Measurements from ENCODE around the gene CALM1. TPM values are rescaled to one million over a fixed set of nuclear protein-coding genes. Genes with fewer than 3 reads are reported as not detected.

Gene CALM1
- total RNA-seq, 1 donor from 2014 or later = 634 TPM

GRCh38 chr14:90407230-90407629, 10.4 kb downstream of the CALM1 start:
- Mint-ChIP-seq H3K9me3 (ENCODE audit: unreplicated experiment) (no peaks in the 10 kb centered on the region), H3K4me3 (ENCODE audit: unreplicated experiment) (no peak overlapping the region), H3K4me1 (ENCODE audit: unreplicated experiment) (peaks cover 7% of the 10 kb centered on the region), H3K27ac (ENCODE audit: unreplicated experiment) (no peak overlapping the region), H3K27me3 (ENCODE audit: unreplicated experiment) (peaks cover 1% of the 10 kb centered on the region), H3K36me3 (ENCODE audit: low read depth, unreplicated experiment) (peaks cover 37% of the 10 kb centered on the region)
- DNase-seq (ENCODE audit: low spot score) = no peak
- no peak for TF ChIP-seq CTCF (IDR thresholded peaks at IDR 0.05; ENCODE audit: unreplicated experiment)

- H3K27ac Mint-ChIP-seq (ENCODE audit: unreplicated experiment) = peak overlapping the region; percentile 32
- no peak for TF ChIP-seq CTCF (IDR thresholded peaks at IDR 0.05; ENCODE audit: unreplicated experiment)
These were observed 11.9 kb downstream of the CALM1 start for GRCh38 chr14:90408713-90409112.

GRCh38 chr14:90409209-90409730, 12.4 kb downstream of the CALM1 start:
- H3K9me3 Mint-ChIP-seq (ENCODE audit: unreplicated experiment) = no peaks in the 10 kb centered on the region
- H3K36me3 Mint-ChIP-seq (ENCODE audit: low read depth, unreplicated experiment) = peaks cover 20% of the 10 kb centered on the region
- TF ChIP-seq CTCF (IDR thresholded peaks at IDR 0.05; ENCODE audit: unreplicated experiment) = no peak
- DNase-seq (ENCODE audit: low spot score) = no peak
- H3K4me1 Mint-ChIP-seq (ENCODE audit: unreplicated experiment) = peaks cover 5% of the 10 kb centered on the region
- H3K27ac Mint-ChIP-seq (ENCODE audit: unreplicated experiment) = peak overlapping the region; percentile 32
- no peak overlapping the region for H3K4me3 Mint-ChIP-seq (ENCODE audit: unreplicated experiment)
- peaks cover 1% of the 10 kb centered on the region for H3K27me3 Mint-ChIP-seq (ENCODE audit: unreplicated experiment)

More at GRCh38 chr14:90408713-90409112, 11.9 kb downstream of the CALM1 start:
- peaks cover 1% of the 10 kb centered on the region for H3K27me3 Mint-ChIP-seq (ENCODE audit: unreplicated experiment)
- no peak overlapping the region for H3K4me3 Mint-ChIP-seq (ENCODE audit: unreplicated experiment)
- no peaks in the 10 kb centered on the region for H3K9me3 Mint-ChIP-seq (ENCODE audit: unreplicated experiment)
- H3K4me1 Mint-ChIP-seq (ENCODE audit: unreplicated experiment) = peaks cover 5% of the 10 kb centered on the region
- no peak for DNase-seq (ENCODE audit: low spot score)
- peaks cover 25% of the 10 kb centered on the region for H3K36me3 Mint-ChIP-seq (ENCODE audit: low read depth, unreplicated experiment)

- no peak overlapping the region for H3K27ac Mint-ChIP-seq (ENCODE audit: unreplicated experiment)
- H3K36me3 Mint-ChIP-seq (ENCODE audit: low read depth, unreplicated experiment) = no peaks in the 10 kb centered on the region
- TF ChIP-seq CTCF (IDR thresholded peaks at IDR 0.05; ENCODE audit: unreplicated experiment) = no peak
- no peak overlapping the region for H3K4me3 Mint-ChIP-seq (ENCODE audit: unreplicated experiment)
- H3K27me3 Mint-ChIP-seq (ENCODE audit: unreplicated experiment) = peaks cover 1% of the 10 kb centered on the region
- H3K4me1 Mint-ChIP-seq (ENCODE audit: unreplicated experiment) = peaks cover 16% of the 10 kb centered on the region
- no peak for DNase-seq (ENCODE audit: low spot score)
- no peaks in the 10 kb centered on the region for H3K9me3 Mint-ChIP-seq (ENCODE audit: unreplicated experiment)
These were observed 15.2 kb downstream of the CALM1 start for GRCh38 chr14:90412058-90412457.

GRCh38 chr14:90416720-90417119, 19.9 kb downstream of the CALM1 start:
- DNase-seq (ENCODE audit: low spot score) = no peak
- H3K27me3 Mint-ChIP-seq (ENCODE audit: unreplicated experiment) = peaks cover 2% of the 10 kb centered on the region
- H3K4me1 Mint-ChIP-seq (ENCODE audit: unreplicated experiment) = peaks cover 17% of the 10 kb centered on the region
- peak overlapping the region; percentile 82 for H3K27ac Mint-ChIP-seq (ENCODE audit: unreplicated experiment)
- H3K4me3 Mint-ChIP-seq (ENCODE audit: unreplicated experiment) = no peak overlapping the region
- H3K36me3 Mint-ChIP-seq (ENCODE audit: low read depth, unreplicated experiment) = peaks cover 4% of the 10 kb centered on the region
- TF ChIP-seq CTCF (IDR thresholded peaks at IDR 0.05; ENCODE audit: unreplicated experiment) = no peak
- H3K9me3 Mint-ChIP-seq (ENCODE audit: unreplicated experiment) = no peaks in the 10 kb centered on the region
